ENCODE measurements around the gene FBXW11.

GRCh38 chr5:171863935-171864334 lies 142.5 kb downstream of the FBXW11 start:
- TF ChIP-seq POLR2A (IDR thresholded peaks at IDR 0.05; ENCODE audit: low read length) (no peak), GATA1 (IDR thresholded peaks at IDR 0.05; ENCODE audit: low read depth, low read length) (no peak)

Data from erythroblast (primary cell).